ENCODE data around the gene C19orf67. TPM values are rescaled to one million over a fixed set of nuclear protein-coding genes. Genes with fewer than 3 reads are reported as not detected.
A peak's percentile ranks its signal among the peaks of the same experiment; 100 is the strongest.

C19orf67 gene
- total RNA-seq, 4 donors from 2014 or later, result not detected

DNA sequence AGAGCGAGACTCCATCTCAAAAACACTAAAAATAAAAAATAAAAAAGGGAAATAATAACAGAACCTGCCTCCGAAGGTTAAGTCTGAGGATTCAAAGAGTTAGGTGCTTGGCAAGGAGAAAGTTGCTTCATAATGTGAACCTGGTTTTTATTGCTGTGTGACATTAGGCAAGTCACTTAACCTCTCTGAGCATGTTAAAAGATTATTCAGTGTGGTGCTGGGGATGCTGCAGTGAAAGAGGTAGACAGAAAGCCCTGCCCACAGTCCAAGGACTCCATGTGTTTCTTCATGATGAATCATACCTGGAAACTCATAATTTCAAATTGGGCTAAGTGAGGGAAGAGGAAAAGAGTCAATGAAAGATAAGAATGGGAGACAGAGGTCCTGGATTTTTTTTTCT, 51.6 kb downstream of the C19orf67 start:
- TF ChIP-seq, protein P1, sequence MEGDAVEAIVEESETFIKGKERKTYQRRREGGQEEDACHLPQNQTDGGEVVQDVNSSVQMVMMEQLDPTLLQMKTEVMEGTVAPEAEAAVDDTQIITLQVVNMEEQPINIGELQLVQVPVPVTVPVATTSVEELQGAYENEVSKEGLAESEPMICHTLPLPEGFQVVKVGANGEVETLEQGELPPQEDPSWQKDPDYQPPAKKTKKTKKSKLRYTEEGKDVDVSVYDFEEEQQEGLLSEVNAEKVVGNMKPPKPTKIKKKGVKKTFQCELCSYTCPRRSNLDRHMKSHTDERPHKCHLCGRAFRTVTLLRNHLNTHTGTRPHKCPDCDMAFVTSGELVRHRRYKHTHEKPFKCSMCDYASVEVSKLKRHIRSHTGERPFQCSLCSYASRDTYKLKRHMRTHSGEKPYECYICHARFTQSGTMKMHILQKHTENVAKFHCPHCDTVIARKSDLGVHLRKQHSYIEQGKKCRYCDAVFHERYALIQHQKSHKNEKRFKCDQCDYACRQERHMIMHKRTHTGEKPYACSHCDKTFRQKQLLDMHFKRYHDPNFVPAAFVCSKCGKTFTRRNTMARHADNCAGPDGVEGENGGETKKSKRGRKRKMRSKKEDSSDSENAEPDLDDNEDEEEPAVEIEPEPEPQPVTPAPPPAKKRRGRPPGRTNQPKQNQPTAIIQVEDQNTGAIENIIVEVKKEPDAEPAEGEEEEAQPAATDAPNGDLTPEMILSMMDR (IDR thresholded peaks at IDR 0.05), result no peak
- ATAC-seq (ENCODE audit: low FRiP score) (no peak), DNase-seq (ENCODE audit: low spot score) (no peak)

DNA sequence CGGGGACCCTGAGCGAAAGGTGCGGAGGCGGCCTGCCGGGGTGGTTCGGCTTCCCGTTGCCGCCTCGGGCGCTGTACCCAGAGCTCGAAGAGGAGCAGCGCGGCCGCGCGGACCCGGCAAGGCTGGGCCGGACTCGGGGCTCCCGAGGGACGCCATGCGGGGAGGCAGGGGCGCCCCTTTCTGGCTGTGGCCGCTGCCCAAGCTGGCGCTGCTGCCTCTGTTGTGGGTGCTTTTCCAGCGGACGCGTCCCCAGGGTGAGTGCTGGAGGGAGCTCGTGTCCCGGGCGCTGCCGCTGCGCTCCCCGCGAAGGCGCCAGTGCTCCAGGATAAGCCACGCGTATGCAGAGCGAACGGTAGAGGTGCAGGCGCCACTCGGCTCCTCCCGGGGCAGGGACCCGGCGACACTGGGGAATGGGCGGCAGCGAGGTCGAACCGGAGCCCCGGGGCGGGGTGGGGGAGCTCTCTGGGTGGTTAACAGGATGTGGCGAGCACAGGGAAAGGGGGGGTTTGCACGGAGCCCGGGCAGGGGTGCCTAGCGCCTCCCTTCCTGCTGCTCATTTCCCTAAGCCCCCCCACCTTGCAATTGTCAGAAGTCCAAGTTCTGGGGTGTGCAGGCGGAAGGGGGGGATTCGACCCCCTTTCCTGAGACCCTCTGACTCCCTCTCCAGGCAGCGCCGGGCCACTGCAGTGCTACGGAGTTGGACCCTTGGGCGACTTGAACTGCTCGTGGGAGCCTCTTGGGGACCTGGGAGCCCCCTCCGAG, 53.7 kb downstream of the C19orf67 start, which contains the start of gene IL27RA:
Gene IL27RA, plus strand, starts transcription at position 44 of the 762 bp plus-strand sequence. Its CDS starts 111 bp downstream, at position 155.
- ATAC-seq (ENCODE audit: low FRiP score) (peak; percentile 63), DNase-seq (ENCODE audit: low spot score) (no peak)
- TF ChIP-seq, protein P1 (IDR thresholded peaks at IDR 0.05), result no peak

Other genes with a start within 250 kb of the C19orf67 start
- gene NANOS3, start 208.6 kb downstream of the C19orf67 start, total RNA-seq, result not detected
- gene BRME1, start 179.7 kb downstream of the C19orf67 start, total RNA-seq, result under 1 TPM in 2 of 4 donors, not detected in 2; 0.46 to 0.95 TPM
- gene CC2D1A, start 179.6 kb downstream of the C19orf67 start, total RNA-seq, result 10 to 100 TPM; 12.3 to 24.9 (median 15.6) TPM
- gene PODNL1, start 147.4 kb downstream of the C19orf67 start, total RNA-seq, result not detected
- gene DCAF15, start 133.3 kb downstream of the C19orf67 start, total RNA-seq, result 10 to 100 TPM in 3 of 4 donors, 1 to 10 TPM in 1; 8.9 to 22.9 (median 11.9) TPM
- gene RFX1, start 79.5 kb downstream of the C19orf67 start, total RNA-seq, result 1 to 10 TPM; 2.8 to 7.6 (median 3.2) TPM
- not detected for gene RLN3, start 57.6 kb downstream of the C19orf67 start, total RNA-seq
- 10 to 100 TPM in 1 of 4 donors, 1 to 10 TPM in 3; 4.5 to 12.8 (median 6.3) TPM for gene IL27RA, start 54.0 kb downstream of the C19orf67 start, total RNA-seq
- gene PALM3, start 23.7 kb downstream of the C19orf67 start, total RNA-seq, result not detected
- 1 to 10 TPM in 3 of 4 donors, not detected in 1; 1.6 to 3.0 (median 2.8) TPM for gene MISP3, start 13.0 kb downstream of the C19orf67 start, total RNA-seq
- gene SAMD1, start 5.0 kb upstream of the C19orf67 start, total RNA-seq, result 10 to 100 TPM in 2 of 4 donors, 1 to 10 TPM in 2; 8.6 to 22.5 (median 10.8) TPM
- gene PRKACA, start 32.0 kb upstream of the C19orf67 start, total RNA-seq, result 10 to 100 TPM; 31.5 to 56.1 (median 45.1) TPM
- 1 to 10 TPM in 1 of 4 donors, under 1 TPM in 2, not detected in 1; 0.37 to 2.5 (median 0.95) TPM for gene ASF1B, start 50.8 kb upstream of the C19orf67 start, total RNA-seq
- 10 to 100 TPM in 3 of 4 donors, 1 to 10 TPM in 1; 7.7 to 18.0 (median 13.9) TPM for gene ADGRL1, start 120.4 kb upstream of the C19orf67 start, total RNA-seq

Data from omental fat pad (tissue), 4 donors.